Astrocyte (in vitro differentiated cells and primary cell): ENCODE measurements around the gene ZCCHC8.

Experiments used
- EZH2 ChIP-seq: IDR thresholded peaks from 2 replicates; pipeline ENCODE4 v1.6.1; 2012; ENCODE audit warnings: mild to moderate bottlenecking, low read length, inconsistent platforms; ENCODE audit not compliant: insufficient read depth
- TF ChIP-seq, protein P1 (sequence below): IDR thresholded peaks from 2 replicates; pipeline ENCODE4 v1.5.1; 2011; ENCODE audit warnings: low read depth, mild to moderate bottlenecking, inconsistent platforms, low read length, moderate library complexity; ENCODE audit not compliant: insufficient read depth

DNA sequence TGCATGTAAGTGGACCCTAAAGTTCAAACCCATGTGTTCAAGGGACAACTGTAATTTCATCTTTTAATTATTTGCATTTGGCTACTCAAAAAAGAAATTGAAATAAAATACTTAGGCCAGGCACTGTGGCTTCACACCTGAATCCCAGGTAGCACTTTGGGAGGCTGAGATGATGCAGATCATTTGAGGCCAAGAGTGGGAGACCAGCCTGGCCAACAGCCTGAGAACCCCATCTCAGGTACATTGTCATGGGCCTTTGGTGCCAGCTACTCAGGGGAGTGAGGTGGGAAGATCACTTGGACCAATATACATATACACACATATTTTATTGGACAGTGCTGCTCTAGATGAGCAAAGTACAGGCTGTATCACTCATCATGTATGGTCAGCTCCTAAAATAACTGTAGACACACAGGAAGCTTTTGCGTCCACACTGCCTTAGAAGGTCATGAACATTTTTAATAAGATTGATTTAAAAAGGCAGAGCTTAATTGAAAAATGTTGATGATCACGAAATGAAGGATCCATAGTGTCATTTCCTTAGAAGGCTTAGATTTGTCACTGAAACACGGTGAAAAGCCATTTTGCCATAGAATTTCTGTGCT lies 2.5 kb upstream of the ZCCHC8 start:
- TF ChIP-seq, protein P1, sequence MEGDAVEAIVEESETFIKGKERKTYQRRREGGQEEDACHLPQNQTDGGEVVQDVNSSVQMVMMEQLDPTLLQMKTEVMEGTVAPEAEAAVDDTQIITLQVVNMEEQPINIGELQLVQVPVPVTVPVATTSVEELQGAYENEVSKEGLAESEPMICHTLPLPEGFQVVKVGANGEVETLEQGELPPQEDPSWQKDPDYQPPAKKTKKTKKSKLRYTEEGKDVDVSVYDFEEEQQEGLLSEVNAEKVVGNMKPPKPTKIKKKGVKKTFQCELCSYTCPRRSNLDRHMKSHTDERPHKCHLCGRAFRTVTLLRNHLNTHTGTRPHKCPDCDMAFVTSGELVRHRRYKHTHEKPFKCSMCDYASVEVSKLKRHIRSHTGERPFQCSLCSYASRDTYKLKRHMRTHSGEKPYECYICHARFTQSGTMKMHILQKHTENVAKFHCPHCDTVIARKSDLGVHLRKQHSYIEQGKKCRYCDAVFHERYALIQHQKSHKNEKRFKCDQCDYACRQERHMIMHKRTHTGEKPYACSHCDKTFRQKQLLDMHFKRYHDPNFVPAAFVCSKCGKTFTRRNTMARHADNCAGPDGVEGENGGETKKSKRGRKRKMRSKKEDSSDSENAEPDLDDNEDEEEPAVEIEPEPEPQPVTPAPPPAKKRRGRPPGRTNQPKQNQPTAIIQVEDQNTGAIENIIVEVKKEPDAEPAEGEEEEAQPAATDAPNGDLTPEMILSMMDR, result no peak
- TF ChIP-seq EZH2, result no peak
